HepG2 (cell line): ENCODE results near the gene SDCCAG8. TPM values are rescaled to one million over a fixed set of nuclear protein-coding genes. Genes with fewer than 3 reads are reported as not detected.

Source experiments
- ATAC-seq: fragments of 200-7000 bp; cut with Tn5 transposase; 3 replicates; pipeline ENCODE4 v1.9.1; 2020; ENCODE audit warnings: mild to moderate bottlenecking, moderate library complexity
- BruUV-seq: library from RNA; stranded (reverse); fragments of 400-500 nt; replicated peaks from 2 replicates; lab custom pipeline; 2021; lab: Mats Ljungman, UMichigan
- CTCF ChIA-PET: fragments of 300-600 bp; formaldehyde crosslinking; extraction: SDS; loops from one replicate; lab custom pipeline; 2021; ENCODE audit warnings: low total read pairs, inconsistent platforms, low intra/inter-chr PET ratio; lab: Yijun Ruan, JAX
- POLR2A ChIA-PET: fragments of 350-600 bp; sonication (Branson Sonifier 250); formaldehyde crosslinking; loops from one replicate; lab custom pipeline; 2020; ENCODE audit warnings: antibody characterized with exemption, inconsistent platforms; lab: Yijun Ruan, JAX
- DNase-seq: peaks from one replicate; pipeline ENCODE4 v3.0.0-alpha.2; 2015; ENCODE audit warnings: low spot score
- FAIRE-seq: peaks from 3 replicates; lab custom pipeline; 2011; peaks lifted over from hg19 to GRCh38; lab: Jason Lieb, UNC
- H2AFZ ChIP-seq: one replicate; pipeline ENCODE4 v1.6.1; 2011; ENCODE audit warnings: low read length, inconsistent platforms
- H3K27ac ChIP-seq: fragments of 300-600 bp; 3 replicates; pipeline ENCODE4 v1.8.0; 2011; ENCODE audit warnings: mixed run types, mild to moderate bottlenecking, mixed read lengths, low read length, inconsistent platforms; ENCODE audit not compliant: insufficient read depth; ENCODE audit errors: extremely low read length
- H3K27me3 ChIP-seq, 2 experiments: fragments of 200-600 bp in 1 of 2; 2 replicates in 1 of 2; 3 replicates in 1 of 2; pipeline versions ENCODE4 v1.6.0 to v1.8.0; 2011; ENCODE audit warnings: low read length in 2 of 2, mild to moderate bottlenecking in 2 of 2, moderate library complexity in 2 of 2, inconsistent platforms in 1 of 2; ENCODE audit not compliant: insufficient read depth in 2 of 2, control insufficient read depth in 1 of 2
- H3K36me3 ChIP-seq, 2 experiments: fragments of 200-600 bp in 1 of 2; replicated peaks in 1 of 2; 2 replicates in 1 of 2; 3 replicates in 1 of 2; pipeline versions ENCODE4 v1.5.1 to v1.8.0; 2011; ENCODE audit warnings: low read length in 2 of 2, inconsistent platforms in 1 of 2; ENCODE audit not compliant: insufficient read depth in 2 of 2, control insufficient read depth in 1 of 2
- H3K4me1 ChIP-seq: 2 replicates; pipeline ENCODE4 v1.5.1; 2012; ENCODE audit warnings: low read length, inconsistent platforms; ENCODE audit not compliant: insufficient read depth
- H3K4me2 ChIP-seq: 2 replicates; pipeline ENCODE4 v1.6.0; 2011; ENCODE audit warnings: low read depth, low read length, inconsistent platforms
- H3K4me3 ChIP-seq, 3 experiments: fragments of 200-600 bp in 1 of 3; sonication (generic), shearing (Covaris generic) in 1 of 3; replicated peaks in 1 of 3; 2 replicates each; pipeline ENCODE4 v1.5.1; 2011 to 2016; ENCODE audit warnings: low read length in 3 of 3, inconsistent platforms in 2 of 3, low read depth in 2 of 3, mild to moderate bottlenecking in 2 of 3, control low read depth in 1 of 3, mixed read lengths in 1 of 3; ENCODE audit not compliant: insufficient read depth in 1 of 3
- H3K79me2 ChIP-seq: one replicate; pipeline ENCODE4 v1.6.1; 2011; ENCODE audit warnings: low read length, inconsistent platforms; ENCODE audit not compliant: insufficient read depth
- H3K9ac ChIP-seq: 2 replicates; pipeline ENCODE4 v1.6.0; 2011; ENCODE audit warnings: mild to moderate bottlenecking, low read depth, low read length, inconsistent platforms; ENCODE audit not compliant: insufficient read depth
- H3K9me3 ChIP-seq: 2 replicates; pipeline ENCODE4 v1.5.1; 2012; ENCODE audit warnings: mild to moderate bottlenecking, low read length
- H4K20me1 ChIP-seq: 2 replicates; pipeline ENCODE4 v1.6.0; 2011; ENCODE audit warnings: inconsistent platforms, mild to moderate bottlenecking, low read length, moderate library complexity; ENCODE audit not compliant: insufficient read depth
- ARNT2 ChIP-seq: sonication (generic); formaldehyde crosslinking; IDR thresholded peaks from 2 replicates; pipeline ENCODE4 v1.8.0; 2022; ENCODE audit warnings: mild to moderate bottlenecking, low read depth, missing genetic modification reagents, moderate library complexity
- HDAC6 ChIP-seq: fragments of 200-600 bp; sonication (generic); IDR thresholded peaks from 2 replicates; pipeline ENCODE4 v1.7.0; 2017; ENCODE audit warnings: mild to moderate bottlenecking, antibody characterized with exemption, low read length, low read depth
- SOX13 ChIP-seq, 3 experiments: fragments of 450-650 bp in 1 of 3; sonication (generic) in 1 of 3; formaldehyde crosslinking in 1 of 3; IDR thresholded peaks in 2 of 3; conservative IDR thresholded peaks in 1 of 3; 2 replicates each; pipeline versions ENCODE4 v1.5.0 to v1.6.1; 2016 to 2020; ENCODE audit warnings: antibody characterized with exemption in 1 of 3, mild to moderate bottlenecking in 1 of 3, missing compliant biosample characterization in 1 of 3, missing genetic modification reagents in 1 of 3, moderate library complexity in 1 of 3
- ZBTB21 ChIP-seq: sonication (generic); formaldehyde crosslinking; IDR thresholded peaks from 2 replicates; pipeline ENCODE4 v1.4.0; 2020; ENCODE audit warnings: missing genetic modification reagents
- ZNF124 ChIP-seq: sonication (generic); formaldehyde crosslinking; IDR thresholded peaks from 2 replicates; pipeline ENCODE4 v1.4.0; 2020; ENCODE audit warnings: missing genetic modification reagents
- in situ Hi-C: cut with HindIII; loops from 2 replicates; pipeline ENCODE4 v1.10.0; 2017; ENCODE audit warnings: low pct_unique_long_range_greater_than_20kb; ENCODE audit not compliant: extremely low pct_ligation_motif_present
- intact Hi-C: fragments of 100-400 bp; cut with micrococcal nuclease; formaldehyde crosslinking; loops from one replicate; pipeline ENCODE4 v1.10.0; 2022; ENCODE audit not compliant: unreplicated experiment
- polyA plus RNA-seq, 8 experiments: library from polyadenylated mRNA; depleted of rRNA in 3 of 8; stranded (reverse) in 7 of 8; unstranded in 1 of 8; fragments of >200 nt; fragmentation: Illumina TruSeq in 4 of 8; extraction: Trizol in 4 of 8; gene quantifications; 2 replicates each; pipeline versions ENCODE4 v1.2.1 to v1.2.3, GENCODE V29; 2011 to 2016; ENCODE audit warnings: low read depth in 4 of 8, missing spikeins in 1 of 8, mixed read lengths in 1 of 8; ENCODE audit not compliant: insufficient read depth in 1 of 8
- total RNA-seq, 5 experiments: library from RNA; depleted of rRNA; stranded (reverse); fragments of >200 nt; fragmentation: Illumina TruSeq; extraction: Trizol; gene quantifications; 2 replicates each; pipeline ENCODE4 v1.2.3, GENCODE V29; 2016; ENCODE audit warnings: low read depth in 1 of 5
- TF ChIP-seq, protein P1 (sequence below): sonication (generic); formaldehyde crosslinking; IDR thresholded peaks from 2 replicates; pipeline ENCODE4 v1.4.0; 2020; ENCODE audit warnings: mild to moderate bottlenecking, missing genetic modification reagents, borderline replicate concordance

Gene SDCCAG8
- total and polyA plus RNA-seq, 2 of the 13 experiments (the other 11 are each of a cell fraction or from before 2014, with no cell fraction given): 9.5 to 13.4 TPM

DNA sequence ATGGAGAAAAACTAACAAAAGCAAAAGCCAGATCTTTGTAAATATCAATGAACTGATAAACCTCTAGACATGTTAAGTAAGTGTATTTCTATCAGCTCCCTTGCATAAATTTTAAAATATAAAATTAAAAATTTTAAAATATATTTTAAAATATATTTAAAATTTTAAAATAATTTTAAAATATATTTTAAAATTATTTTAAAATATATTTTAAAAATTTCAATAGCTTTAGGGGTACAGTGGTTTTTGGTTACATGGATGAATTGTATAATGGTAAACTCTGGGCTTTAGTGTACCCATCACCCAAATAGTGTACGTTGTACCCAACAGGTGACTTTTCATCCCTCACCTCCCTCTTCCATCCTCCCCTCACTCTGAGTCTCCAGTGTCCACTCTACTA lies 279.2 kb downstream of the SDCCAG8 start (continued):
- TF ChIP-seq HDAC6 (no peak), ZBTB21 (CRISPR knock-in tag) (no peak)
- TF ChIP-seq, protein P1, sequence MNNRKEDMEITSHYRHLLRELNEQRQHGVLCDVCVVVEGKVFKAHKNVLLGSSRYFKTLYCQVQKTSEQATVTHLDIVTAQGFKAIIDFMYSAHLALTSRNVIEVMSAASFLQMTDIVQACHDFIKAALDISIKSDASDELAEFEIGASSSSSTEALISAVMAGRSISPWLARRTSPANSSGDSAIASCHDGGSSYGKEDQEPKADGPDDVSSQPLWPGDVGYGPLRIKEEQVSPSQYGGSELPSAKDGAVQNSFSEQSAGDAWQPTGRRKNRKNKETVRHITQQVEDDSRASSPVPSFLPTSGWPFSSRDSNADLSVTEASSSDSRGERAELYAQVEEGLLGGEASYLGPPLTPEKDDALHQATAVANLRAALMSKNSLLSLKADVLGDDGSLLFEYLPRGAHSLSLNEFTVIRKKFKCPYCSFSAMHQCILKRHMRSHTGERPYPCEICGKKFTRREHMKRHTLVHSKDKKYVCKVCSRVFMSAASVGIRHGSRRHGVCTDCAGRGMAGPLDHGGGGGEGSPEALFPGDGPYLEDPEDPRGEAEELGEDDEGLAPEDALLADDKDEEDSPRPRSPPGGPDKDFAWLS: no peak

DNA sequence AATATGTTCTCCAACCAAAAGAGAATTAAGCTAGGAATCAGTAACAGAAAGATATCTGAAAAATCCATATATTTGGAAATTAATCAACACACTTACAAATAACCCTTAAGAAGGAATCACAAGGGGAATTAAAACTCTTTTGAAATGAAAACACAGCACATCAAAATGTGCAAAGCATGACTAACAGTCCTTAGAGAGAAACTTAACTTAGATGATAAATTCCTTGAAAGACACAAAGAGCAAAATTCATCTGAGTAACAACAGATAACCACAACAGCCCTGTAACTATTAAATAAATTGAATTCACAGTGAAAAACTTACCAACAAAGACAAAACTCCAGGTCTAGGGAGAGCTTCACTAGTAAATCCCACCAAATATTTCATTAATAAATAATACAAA lies 283.8 kb downstream of the SDCCAG8 start:
- H4K20me1 ChIP-seq: no peaks in the 10 kb centered on the region
- H3K4me3 ChIP-seq: no peak overlapping the region
- H3K79me2 ChIP-seq: no peaks in the 10 kb centered on the region
- no peaks in the 10 kb centered on the region for H3K4me1 ChIP-seq
- H3K4me2 ChIP-seq: no peak overlapping the region
- no peaks in the 10 kb centered on the region; a peak in 1 of 5 replicates for H3K27me3 ChIP-seq
- H3K9ac ChIP-seq: no peak overlapping the region
- in situ Hi-C loops (no loop called here), intact Hi-C loops (no loop called here)
- H2AFZ ChIP-seq: no peak overlapping the region
- DNase-seq: no peak
- POLR2A ChIA-PET: no interaction called here
- H3K36me3 ChIP-seq: no peaks in the 10 kb centered on the region
- TF ChIP-seq ZNF124 (CRISPR knock-in tag) (no peak), ARNT2 (no peak), SOX13 (IDR thresholded peaks at IDR 0.05) (no peak), SOX13 (CRISPR knock-in tag; conservative IDR thresholded peaks at IDR 0.05 in 1 of 2, IDR thresholded peaks at IDR 0.05 in 1 of 2) (no peak)
- H3K27ac ChIP-seq: no peak overlapping the region
- CTCF ChIA-PET: no interaction called here
- no peaks in the 10 kb centered on the region for H3K9me3 ChIP-seq
- no peak for ATAC-seq
- FAIRE-seq: no peak
- no TSS peak for BruUV-seq
